Neuronal stem cell (in vitro differentiated cells): ENCODE results near the gene ATF6B.
A peak's percentile ranks its signal among the peaks of the same experiment; 100 is the strongest.

Experiments used
- DNase-seq: peaks from one replicate; pipeline ENCODE4 v3.0.0-alpha.2; 2013; ENCODE audit warnings: low spot score
- H2AFZ ChIP-seq: one replicate; pipeline ENCODE4 v1.6.1; 2013; ENCODE audit warnings: mild to moderate bottlenecking, low read length, inconsistent platforms
- H2AK5ac ChIP-seq: 2 replicates; pipeline ENCODE4 v1.6.1; 2013; ENCODE audit warnings: low read depth, mild to moderate bottlenecking, inconsistent platforms, low read length, moderate library complexity, mixed read lengths
- H2BK120ac ChIP-seq: 2 replicates; pipeline ENCODE4 v1.6.1; 2013; ENCODE audit warnings: low read depth, mild to moderate bottlenecking, inconsistent platforms, low read length, moderate library complexity, mixed read lengths
- H2BK12ac ChIP-seq: one replicate; pipeline ENCODE4 v1.6.1; 2013; ENCODE audit warnings: low read length, inconsistent platforms
- H2BK15ac ChIP-seq: 2 replicates; pipeline ENCODE4 v1.6.1; 2013; ENCODE audit warnings: mild to moderate bottlenecking, low read length, inconsistent platforms, mixed read lengths
- H2BK5ac ChIP-seq: one replicate; pipeline ENCODE4 v1.6.1; 2013; ENCODE audit warnings: inconsistent platforms, mild to moderate bottlenecking, low read length, moderate library complexity
- H3K14ac ChIP-seq: one replicate; pipeline ENCODE4 v1.6.1; 2013; ENCODE audit warnings: low read length, inconsistent platforms
- H3K18ac ChIP-seq: 2 replicates; pipeline ENCODE4 v1.6.1; 2013; ENCODE audit warnings: low read length, inconsistent platforms
- H3K23ac ChIP-seq: 2 replicates; pipeline ENCODE4 v1.6.1; 2013; ENCODE audit warnings: low read depth, mild to moderate bottlenecking, mixed read lengths, low read length, inconsistent platforms; ENCODE audit not compliant: poor library complexity
- H3K27ac ChIP-seq: replicated peaks from 3 replicates; pipeline ENCODE4 v1.5.1; 2013; ENCODE audit warnings: low read length, inconsistent platforms
- H3K27me3 ChIP-seq, 3 experiments: 2 replicates each; pipeline ENCODE4 v1.6.1; 2013; ENCODE audit warnings: low read length in 3 of 3, mild to moderate bottlenecking in 2 of 3, inconsistent platforms in 1 of 3, low read depth in 1 of 3, mixed read lengths in 1 of 3, moderate library complexity in 1 of 3; ENCODE audit not compliant: control insufficient read depth in 3 of 3, insufficient read depth in 3 of 3
- H3K36me3 ChIP-seq, 2 donors: replicated peaks in 1 of 2; 2 replicates each; pipeline ENCODE4 v1.6.1; 2013; ENCODE audit warnings: low read length in 2 of 2; ENCODE audit not compliant: control insufficient read depth in 2 of 2, insufficient read depth in 2 of 2
- H3K4ac ChIP-seq: 2 replicates; pipeline ENCODE4 v1.6.1; 2013; ENCODE audit warnings: inconsistent platforms, mild to moderate bottlenecking, low read length, moderate library complexity
- H3K4me1 ChIP-seq, 2 donors: 1 replicate in 1 of 2; 2 replicates in 1 of 2; pipeline ENCODE4 v1.6.1; 2013; ENCODE audit warnings: low read length in 2 of 2, low read depth in 1 of 2; ENCODE audit not compliant: control insufficient read depth in 2 of 2, insufficient read depth in 1 of 2
- H3K4me2 ChIP-seq: one replicate; pipeline ENCODE4 v1.6.1; 2013; ENCODE audit warnings: mild to moderate bottlenecking, low read length, inconsistent platforms; ENCODE audit not compliant: insufficient read depth, poor library complexity, severe bottlenecking
- H3K4me3 ChIP-seq, 2 donors: 2 replicates each; pipeline ENCODE4 v1.5.1; 2013; ENCODE audit warnings: low read length in 2 of 2, mild to moderate bottlenecking in 2 of 2, inconsistent platforms in 1 of 2, moderate library complexity in 1 of 2
- H3K79me1 ChIP-seq: one replicate; pipeline ENCODE4 v1.6.1; 2013; ENCODE audit warnings: low read depth, mild to moderate bottlenecking, inconsistent platforms, low read length, moderate library complexity
- H3K9ac ChIP-seq: one replicate; pipeline ENCODE4 v1.6.1; 2013; ENCODE audit warnings: mild to moderate bottlenecking, low read depth, low read length, inconsistent platforms; ENCODE audit not compliant: poor library complexity
- H3K9me3 ChIP-seq, 2 donors: replicated peaks in 1 of 2; 2 replicates each; pipeline versions ENCODE3 to v1.6.1; 2013; ENCODE audit warnings: low read length in 2 of 2, mild to moderate bottlenecking in 2 of 2, inconsistent platforms in 1 of 2, low read depth in 1 of 2, mixed read lengths in 1 of 2, moderate library complexity in 1 of 2; ENCODE audit not compliant: control insufficient read depth in 2 of 2, insufficient read depth in 1 of 2
- H4K8ac ChIP-seq: one replicate; pipeline ENCODE4 v1.6.1; 2013; ENCODE audit warnings: low read depth, mild to moderate bottlenecking, inconsistent platforms, low read length, moderate library complexity
- H4K91ac ChIP-seq: one replicate; pipeline ENCODE4 v1.6.1; 2013; ENCODE audit warnings: low read length, low read depth, mild to moderate bottlenecking, inconsistent platforms; ENCODE audit not compliant: poor library complexity
- WGBS, 2 donors: extraction: QIAGEN DNeasy Blood & Tissue Kit; methylation state at CpG; one replicate each; pipeline ENCODE4 v1.1.7; 2013; ENCODE audit warnings: missing lambda C conversion rate in 2 of 2, mixed read lengths in 1 of 2; ENCODE audit not compliant: insufficient read length in 2 of 2, insufficient replicate concordance in 1 of 2; ENCODE audit errors: extremely low coverage in 2 of 2; 5-methylcytosine and 5-hydroxymethylcytosine counted together

The ATF6B gene

DNA sequence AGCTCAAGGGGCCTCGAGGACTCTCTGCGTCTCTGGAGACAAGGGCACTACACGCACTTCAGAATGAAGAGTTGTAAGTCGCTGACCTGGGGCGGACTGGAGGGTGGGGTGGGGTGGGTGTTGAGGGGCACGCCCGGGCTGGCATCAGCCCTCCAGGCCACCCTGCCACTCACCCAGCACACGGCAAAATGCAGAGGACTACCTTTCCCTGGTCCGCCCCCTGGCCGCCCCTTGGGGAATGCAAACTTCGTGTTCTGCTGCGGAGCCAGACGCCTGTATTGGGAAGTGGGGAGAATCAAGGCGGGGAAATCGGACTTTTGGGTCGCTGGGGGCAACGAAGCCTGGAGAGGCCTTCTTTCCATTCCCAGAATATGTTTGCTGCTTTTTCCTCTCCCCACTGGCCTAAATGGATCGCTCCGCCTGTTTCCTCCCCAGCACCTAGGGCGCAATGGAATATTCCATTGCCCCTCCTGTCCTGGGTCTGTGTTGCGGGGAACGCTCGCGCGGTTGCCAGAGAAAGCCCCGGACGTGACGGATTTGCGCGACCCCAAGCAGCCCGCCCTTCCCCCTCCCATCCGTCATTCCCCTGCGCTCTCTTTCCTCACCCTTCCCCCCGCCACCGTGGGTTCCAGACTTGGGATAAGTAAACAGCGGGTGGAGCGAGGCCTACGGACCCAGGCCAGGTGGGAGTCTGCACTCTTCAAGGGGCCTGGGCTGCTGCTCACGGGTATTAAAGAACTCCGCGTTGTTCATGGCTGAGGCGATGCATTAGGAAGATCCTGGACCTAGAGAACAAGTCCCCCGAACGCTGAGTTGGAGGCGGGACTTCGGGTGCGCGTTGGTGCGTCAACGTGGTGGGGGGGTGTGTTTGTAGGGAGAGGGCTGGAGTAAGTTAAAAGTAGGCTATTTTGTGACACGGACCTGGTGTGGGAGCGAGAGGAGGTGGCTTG is 25.8 kb upstream of the ATF6B start, which contains the start of gene PPT2:
Gene PPT2, plus strand, starts transcription at position 578 of the 950 bp plus-strand sequence. CDS start 454 bp downstream, outside the sequence.
- Histone ChIP-seq H3K4me1 (peaks cover 15 to 26% of the 10 kb centered on the region in 2 donors), H3K23ac (peak within 1 kb of the TSS; percentile 89), H3K9ac (peak within 1 kb of the TSS; percentile 95), H3K14ac (peak within 1 kb of the TSS; percentile 86), H2BK12ac (no peak within 1 kb of the TSS), H2AFZ (peak within 1 kb of the TSS; percentile 76), H4K91ac (no peak within 1 kb of the TSS), H3K36me3 (peaks cover 25 to 38% of the 10 kb centered on the region in 2 donors), H3K9me3 (no peaks in the 10 kb centered on the region), H3K4me2 (peak within 1 kb of the TSS; percentile 87), H3K27me3 (peaks cover 0 to 30% (median 0%) of the 10 kb centered on the region in 3 experiments), H3K4me3 (peak within 1 kb of the TSS; percentile 60 to 97), H3K27ac (peak within 1 kb of the TSS; percentile 89), H2AK5ac (peak within 1 kb of the TSS; percentile 88), H3K18ac (peak within 1 kb of the TSS; percentile 94), H3K79me1 (peaks cover 19% of the 10 kb centered on the region), H2BK15ac (peak within 1 kb of the TSS; percentile 56), H2BK120ac (peak within 1 kb of the TSS; percentile 62), H3K4ac (peak within 1 kb of the TSS; percentile 26), H4K8ac (no peak within 1 kb of the TSS), H2BK5ac (peak within 1 kb of the TSS; percentile 90)
- peak; percentile 88 for DNase-seq
- WGBS, 2 donors, result no CpG with 5 or more reads among the region's 52 CpGs

- peak overlapping the region; percentile 87 for H3K4me2 ChIP-seq
- no peak overlapping the region for H3K4ac ChIP-seq
- H3K18ac ChIP-seq, result peak overlapping the region; percentile 92
- H3K27ac ChIP-seq, result peak overlapping the region; percentile 89
- peak overlapping the region; percentile 76 for H2AFZ ChIP-seq
- H3K9ac ChIP-seq, result peak overlapping the region; percentile 27
- H3K4me1 ChIP-seq, result peaks cover 15 to 26% of the 10 kb centered on the region in 2 donors
- no peak for DNase-seq
- H2AK5ac ChIP-seq, result no peak overlapping the region
- peaks cover 0 to 31% (median 0%) of the 10 kb centered on the region in 3 experiments for H3K27me3 ChIP-seq
- H3K4me3 ChIP-seq, result peak overlapping the region; percentile 60 to 97
- peaks cover 19 to 29% of the 10 kb centered on the region in 2 donors for H3K36me3 ChIP-seq
- H2BK5ac ChIP-seq, result peak overlapping the region; percentile 77
- peak overlapping the region; percentile 89 for H3K23ac ChIP-seq
- no peaks in the 10 kb centered on the region for H3K9me3 ChIP-seq
- H2BK120ac ChIP-seq, result no peak overlapping the region
- no peak overlapping the region for H3K14ac ChIP-seq
- H4K91ac ChIP-seq, result no peak overlapping the region
- WGBS, 2 donors, result no CpG with 5 or more reads among the region's 35 CpGs
- H4K8ac ChIP-seq, result no peak overlapping the region
- H3K79me1 ChIP-seq, result peaks cover 19% of the 10 kb centered on the region
- H2BK15ac ChIP-seq, result peak overlapping the region; percentile 56
- H2BK12ac ChIP-seq, result no peak overlapping the region
Observed at GRCh38 chr6:32152769-32153563, 24.9 kb upstream of the ATF6B start.

DNA sequence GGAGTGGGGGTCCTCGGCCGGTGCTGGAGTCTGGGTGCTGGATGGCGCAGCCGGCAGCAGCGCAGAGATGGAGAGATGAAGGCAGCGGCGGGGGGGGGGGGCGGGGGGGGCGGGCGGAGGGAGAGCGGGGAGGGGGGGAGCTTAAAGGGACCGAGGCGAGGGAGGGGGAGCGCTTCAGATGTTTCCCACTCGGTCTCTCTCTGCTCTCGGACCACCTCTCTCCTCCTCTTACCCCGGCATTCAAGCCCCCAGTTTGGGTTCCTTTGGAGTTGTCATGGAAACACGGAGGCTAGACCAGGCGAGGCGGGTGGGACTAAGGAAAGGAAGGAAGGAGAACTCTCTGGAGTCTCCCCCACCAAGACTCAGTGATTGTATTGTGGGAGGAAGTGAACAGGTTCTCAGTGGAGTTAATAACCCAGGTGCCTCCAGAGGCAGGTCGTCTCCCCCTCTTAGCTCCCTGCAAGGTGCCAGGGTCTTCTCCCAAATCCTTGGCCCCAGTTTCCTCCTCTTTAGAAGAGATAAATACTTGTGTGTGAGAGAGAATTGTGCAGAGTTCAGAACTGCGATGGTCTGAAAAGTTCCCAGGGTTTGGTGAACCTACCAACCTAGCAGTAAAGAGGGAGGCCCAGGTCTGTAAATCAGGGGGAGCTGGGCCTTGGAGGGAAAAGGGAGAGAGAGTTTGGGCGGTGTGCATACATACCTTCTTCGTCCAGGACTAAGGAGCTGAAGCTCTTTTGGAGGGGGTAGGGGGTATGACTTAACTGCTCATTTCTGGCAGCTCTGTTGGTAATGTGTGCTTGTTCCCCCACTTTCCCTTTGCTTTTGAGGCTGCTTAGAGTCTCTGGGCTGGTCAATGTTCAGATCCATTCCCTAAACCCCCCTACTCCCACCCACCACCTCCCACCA is 24.1 kb upstream of the ATF6B start, which contains the start of gene PRRT1:
Gene PRRT1, minus strand, starts transcription at position 77 of the 906 bp plus-strand sequence. CDS start 112 bp downstream, outside the sequence.
- Histone ChIP-seq H4K8ac (no peak within 1 kb of the TSS), H2BK15ac (no peak within 1 kb of the TSS), H2AFZ (peak within 1 kb of the TSS; percentile 76), H2BK5ac (no peak within 1 kb of the TSS), H3K4me3 (peak within 1 kb of the TSS; percentile 60 to 68), H3K4me1 (peaks cover 15 to 26% of the 10 kb centered on the region in 2 donors), H2BK12ac (peak within 1 kb of the TSS; percentile 47), H3K18ac (peak within 1 kb of the TSS; percentile 74), H3K9me3 (no peaks in the 10 kb centered on the region), H2BK120ac (peak within 1 kb of the TSS; percentile 28), H2AK5ac (peak within 1 kb of the TSS; percentile 3), H3K79me1 (peaks cover 16% of the 10 kb centered on the region), H3K4me2 (peak within 1 kb of the TSS; percentile 87), H3K36me3 (peaks cover 12 to 21% of the 10 kb centered on the region in 2 donors), H3K4ac (no peak within 1 kb of the TSS), H3K27ac (no peak within 1 kb of the TSS), H3K27me3 (peaks cover 0 to 33% (median 0%) of the 10 kb centered on the region in 3 experiments), H3K9ac (no peak within 1 kb of the TSS), H3K23ac (no peak within 1 kb of the TSS), H4K91ac (no peak within 1 kb of the TSS), H3K14ac (no peak within 1 kb of the TSS)
- WGBS, 2 donors, result no CpG with 5 or more reads among the region's 24 CpGs
- no peak for DNase-seq
